Islet of Langerhans (tissue), 1 donor: ENCODE results near the gene HUNK.

Source experiments
- FAIRE-seq: peaks from one replicate; lab custom pipeline; 2011; peaks lifted over from hg19 to GRCh38; lab: Jason Lieb, UNC

The HUNK gene

GRCh38 chr21:31896019-31896418 lies 23.2 kb downstream of the HUNK start:
- FAIRE-seq: no peak

GRCh38 chr21:31897311-31897710 lies 24.5 kb downstream of the HUNK start:
- FAIRE-seq: no peak

GRCh38 chr21:31898933-31899630 lies 26.3 kb downstream of the HUNK start:
- FAIRE-seq: no peak

- peak; percentile 30 for FAIRE-seq
These were observed 27.5 kb downstream of the HUNK start for GRCh38 chr21:31900121-31900895.

GRCh38 chr21:31901315-31901714 lies 28.5 kb downstream of the HUNK start:
- FAIRE-seq: no peak

- FAIRE-seq: no peak
These were observed 29.6 kb downstream of the HUNK start for GRCh38 chr21:31902438-31902837.

- no peak for FAIRE-seq
These were observed 31.1 kb downstream of the HUNK start for GRCh38 chr21:31903896-31904295.

- no peak for FAIRE-seq
These were observed 33.0 kb downstream of the HUNK start for GRCh38 chr21:31905503-31906451.

GRCh38 chr21:31908106-31909031 lies 35.5 kb downstream of the HUNK start:
- no peak for FAIRE-seq

- FAIRE-seq: no peak
These were observed 36.6 kb downstream of the HUNK start for GRCh38 chr21:31909153-31910073.

GRCh38 chr21:31910074-31910470 lies 37.3 kb downstream of the HUNK start:
- no peak for FAIRE-seq

- no peak for FAIRE-seq
These were observed 38.5 kb downstream of the HUNK start for GRCh38 chr21:31911138-31911907.

- no peak for FAIRE-seq
These were observed 39.7 kb downstream of the HUNK start for GRCh38 chr21:31912501-31912900.

GRCh38 chr21:31913182-31913608 lies 40.4 kb downstream of the HUNK start:
- FAIRE-seq: no peak

- FAIRE-seq: no peak
These were observed 41.7 kb downstream of the HUNK start for GRCh38 chr21:31914472-31914871.

- FAIRE-seq: no peak
These were observed 42.7 kb downstream of the HUNK start for GRCh38 chr21:31915566-31915965.

- FAIRE-seq: no peak
These were observed 44.3 kb downstream of the HUNK start for GRCh38 chr21:31917108-31917507.

- no peak for FAIRE-seq
These were observed 45.5 kb downstream of the HUNK start for GRCh38 chr21:31918250-31918775.

GRCh38 chr21:31920275-31920674 lies 47.5 kb downstream of the HUNK start:
- FAIRE-seq: no peak
